GM12874 (cell line): ENCODE measurements around the gene WDSUB1.

Experiments
- TF ChIP-seq, protein P1 (sequence below): IDR thresholded peaks from 2 replicates; pipeline ENCODE4 v1.5.1; 2011; ENCODE audit warnings: low read depth, mild to moderate bottlenecking, control low read depth, low read length, moderate library complexity; ENCODE audit not compliant: insufficient read depth

Gene WDSUB1

DNA sequence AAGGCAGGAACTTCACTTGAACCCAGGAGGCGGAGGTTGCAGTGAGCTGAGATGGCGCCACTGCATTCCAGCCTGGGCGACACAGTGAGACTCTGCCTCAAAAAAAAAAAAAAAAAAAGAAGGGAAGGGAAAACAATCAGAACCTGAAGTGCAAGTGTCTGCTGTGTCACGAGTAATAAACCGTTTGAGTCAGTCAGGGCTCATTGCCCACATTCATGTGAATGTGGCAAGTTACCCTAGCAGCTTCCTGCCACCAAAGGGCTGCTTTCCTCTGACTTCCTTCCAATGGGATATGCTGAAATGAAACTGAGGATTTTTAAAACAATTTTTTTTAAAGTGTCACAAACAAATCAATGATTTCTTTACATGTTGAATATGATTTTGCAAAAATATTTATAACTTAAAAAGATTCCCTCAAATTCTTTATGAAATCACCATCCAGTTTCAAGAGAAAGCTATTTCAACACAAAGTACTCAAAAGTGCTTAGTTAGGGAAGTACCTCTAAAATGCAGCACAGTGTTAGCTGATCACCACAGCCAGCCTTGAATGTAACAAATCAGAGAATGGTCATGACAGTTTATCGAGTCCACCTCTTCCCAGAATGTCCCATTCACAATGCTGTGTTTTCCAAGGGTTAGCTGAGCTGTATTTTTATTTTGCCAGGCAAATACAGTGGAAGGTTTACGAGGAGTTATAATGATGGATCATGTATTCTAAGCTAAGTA is 36.4 kb downstream of the WDSUB1 start:
- TF ChIP-seq, protein P1, sequence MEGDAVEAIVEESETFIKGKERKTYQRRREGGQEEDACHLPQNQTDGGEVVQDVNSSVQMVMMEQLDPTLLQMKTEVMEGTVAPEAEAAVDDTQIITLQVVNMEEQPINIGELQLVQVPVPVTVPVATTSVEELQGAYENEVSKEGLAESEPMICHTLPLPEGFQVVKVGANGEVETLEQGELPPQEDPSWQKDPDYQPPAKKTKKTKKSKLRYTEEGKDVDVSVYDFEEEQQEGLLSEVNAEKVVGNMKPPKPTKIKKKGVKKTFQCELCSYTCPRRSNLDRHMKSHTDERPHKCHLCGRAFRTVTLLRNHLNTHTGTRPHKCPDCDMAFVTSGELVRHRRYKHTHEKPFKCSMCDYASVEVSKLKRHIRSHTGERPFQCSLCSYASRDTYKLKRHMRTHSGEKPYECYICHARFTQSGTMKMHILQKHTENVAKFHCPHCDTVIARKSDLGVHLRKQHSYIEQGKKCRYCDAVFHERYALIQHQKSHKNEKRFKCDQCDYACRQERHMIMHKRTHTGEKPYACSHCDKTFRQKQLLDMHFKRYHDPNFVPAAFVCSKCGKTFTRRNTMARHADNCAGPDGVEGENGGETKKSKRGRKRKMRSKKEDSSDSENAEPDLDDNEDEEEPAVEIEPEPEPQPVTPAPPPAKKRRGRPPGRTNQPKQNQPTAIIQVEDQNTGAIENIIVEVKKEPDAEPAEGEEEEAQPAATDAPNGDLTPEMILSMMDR = no peak

DNA sequence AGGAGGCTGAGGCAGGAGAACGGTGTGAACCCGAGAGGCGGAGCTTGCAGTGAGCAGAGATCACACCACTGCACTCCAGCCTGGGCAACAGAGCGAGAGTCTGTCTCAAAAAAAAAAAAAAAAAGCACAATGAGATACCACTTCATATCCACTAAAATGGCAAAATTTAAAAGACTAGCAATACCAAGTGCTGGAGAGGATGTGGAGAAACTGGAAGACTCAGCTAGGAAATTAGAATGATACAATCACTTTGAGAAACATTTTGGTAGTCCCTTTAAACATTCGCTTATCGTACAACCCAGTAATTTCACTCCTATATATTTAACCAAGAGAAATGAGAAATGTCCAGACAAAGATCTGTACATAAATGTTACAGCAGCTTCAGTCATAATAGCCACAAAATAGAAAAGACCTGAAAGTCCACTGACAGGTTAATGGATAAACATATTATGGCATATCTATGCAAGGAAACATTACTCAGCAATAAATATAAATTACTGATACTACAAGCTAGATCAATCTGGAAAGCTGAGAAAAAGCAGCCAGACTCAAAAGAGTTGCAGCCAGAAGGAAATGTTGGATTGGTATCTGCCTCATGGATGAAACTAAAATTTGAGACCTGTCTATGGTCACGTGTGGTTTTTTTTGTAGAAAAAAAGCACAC is 40.0 kb downstream of the WDSUB1 start:
- TF ChIP-seq, protein P1 = no peak

DNA sequence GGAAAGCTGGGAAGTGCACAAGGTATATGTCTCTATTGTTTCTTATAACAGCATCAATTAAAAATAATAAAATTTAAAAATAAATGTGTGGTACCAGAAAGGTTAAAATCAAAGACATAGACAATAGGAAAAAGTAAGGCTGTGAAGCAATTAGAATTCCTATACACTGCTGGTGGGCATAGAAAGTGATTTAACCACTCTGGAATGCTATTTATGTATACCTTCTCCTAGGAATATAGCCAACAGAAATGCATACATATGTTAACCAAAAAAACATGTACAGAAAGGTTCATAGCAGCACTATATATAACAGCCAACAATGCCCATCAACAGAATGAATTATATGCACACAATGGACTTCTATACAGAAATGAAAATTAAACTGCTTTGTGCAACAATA is 43.0 kb downstream of the WDSUB1 start:
- TF ChIP-seq, protein P1 = no peak

DNA sequence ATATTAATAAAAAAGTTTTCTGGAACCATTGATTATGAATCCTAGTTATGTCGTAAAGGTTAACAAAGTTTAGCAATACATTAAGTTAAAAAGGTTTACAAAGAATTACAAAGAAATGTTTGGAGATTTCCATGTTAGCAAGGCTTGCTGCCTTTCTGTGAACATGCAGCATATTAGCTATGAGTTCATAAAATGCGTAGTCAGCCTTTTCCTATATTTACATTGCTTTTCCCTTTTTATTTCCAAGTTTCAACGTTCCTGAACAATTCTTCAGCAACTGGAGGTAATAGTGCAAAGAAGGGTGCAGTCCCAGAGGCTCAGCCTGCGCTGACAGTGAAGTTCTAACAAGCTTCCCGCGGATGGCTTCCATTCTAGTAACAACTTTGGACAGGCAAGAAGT is 51.6 kb downstream of the WDSUB1 start:
- TF ChIP-seq, protein P1 = no peak

DNA sequence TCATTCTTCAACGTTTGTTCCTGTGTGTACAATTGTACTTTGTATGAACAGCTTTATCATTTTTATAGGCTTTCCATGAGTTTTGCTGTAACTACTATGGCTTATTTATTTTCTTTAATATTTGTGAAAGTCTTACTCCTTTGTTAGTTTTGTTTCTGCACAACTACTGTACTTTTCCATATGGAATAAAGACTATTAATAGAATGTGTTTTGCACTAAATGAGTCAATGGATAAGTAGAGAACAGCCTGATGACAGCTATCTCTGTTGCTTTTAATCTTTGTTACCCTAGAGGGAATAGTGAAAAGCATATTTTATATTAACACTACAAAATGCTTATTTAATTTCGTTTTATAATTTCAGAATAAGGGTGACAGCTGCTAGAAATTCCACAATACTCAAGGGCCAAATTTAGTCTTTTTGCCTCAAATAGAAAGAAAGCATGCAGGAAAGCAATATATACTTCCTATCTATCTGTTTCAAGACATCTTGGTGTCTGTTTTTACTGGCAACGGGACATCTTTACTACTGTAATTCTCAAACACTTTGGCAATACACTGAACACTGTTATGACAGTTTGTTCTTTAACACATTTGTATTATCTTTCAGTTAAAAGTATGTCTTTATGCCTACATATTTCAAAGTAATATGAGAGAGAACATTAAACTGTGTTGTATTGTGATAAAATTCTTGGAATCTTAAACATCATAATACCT is 53.9 kb downstream of the WDSUB1 start:
- TF ChIP-seq, protein P1 = no peak

DNA sequence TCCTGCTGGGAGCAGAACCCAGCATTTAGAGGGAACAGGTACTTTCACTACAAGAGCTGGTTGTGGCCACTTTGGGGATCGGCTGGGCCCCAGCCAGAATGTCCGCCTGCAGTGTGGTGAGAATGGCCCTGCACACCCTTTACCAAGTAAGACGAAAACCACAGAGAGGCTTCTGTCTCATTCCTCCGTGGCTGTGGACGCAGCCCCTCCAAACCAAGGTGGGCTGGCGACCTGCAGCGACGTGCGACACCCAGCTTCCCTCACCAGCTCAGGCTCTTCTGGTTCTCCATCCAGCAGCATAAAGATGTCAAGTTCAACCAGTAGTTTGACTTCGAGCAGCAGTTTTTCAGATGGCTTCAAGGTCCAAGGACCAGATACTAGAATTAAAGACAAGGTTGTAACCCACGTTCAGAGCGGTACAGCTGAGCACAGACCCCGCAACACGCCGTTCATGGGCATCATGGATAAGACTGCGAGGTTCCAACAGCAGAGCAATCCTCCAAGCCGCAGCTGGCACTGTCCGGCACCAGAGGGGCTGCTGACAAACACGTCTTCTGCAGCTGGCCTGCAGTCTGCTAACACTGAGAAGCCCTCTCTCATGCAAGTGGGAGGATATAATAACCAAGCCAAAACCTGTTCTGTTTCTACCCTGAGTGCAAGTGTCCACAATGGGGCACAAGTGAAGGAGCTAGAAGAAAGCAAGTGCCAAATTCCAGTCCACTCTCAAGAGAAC is 56.2 kb downstream of the WDSUB1 start:
- TF ChIP-seq, protein P1 = no peak
